Activated T-cell treated with anti-CD3 and anti-CD28 coated beads for 4 hours (primary cell): ENCODE measurements around the gene TECTA.
"Not testable (repeated sequence)": the region's sequence is repeated elsewhere in the genome, so short reads cannot be mapped to it uniquely, and the experiment has no call there.

ENCODE experiments used
- DNase-seq: peaks from one replicate; pipeline ENCODE4 v3.0.0-alpha.2; 2020

Gene TECTA

GRCh38 chr11:121235057-121235456, 134.0 kb downstream of the TECTA start:
- no peak for DNase-seq

DNA sequence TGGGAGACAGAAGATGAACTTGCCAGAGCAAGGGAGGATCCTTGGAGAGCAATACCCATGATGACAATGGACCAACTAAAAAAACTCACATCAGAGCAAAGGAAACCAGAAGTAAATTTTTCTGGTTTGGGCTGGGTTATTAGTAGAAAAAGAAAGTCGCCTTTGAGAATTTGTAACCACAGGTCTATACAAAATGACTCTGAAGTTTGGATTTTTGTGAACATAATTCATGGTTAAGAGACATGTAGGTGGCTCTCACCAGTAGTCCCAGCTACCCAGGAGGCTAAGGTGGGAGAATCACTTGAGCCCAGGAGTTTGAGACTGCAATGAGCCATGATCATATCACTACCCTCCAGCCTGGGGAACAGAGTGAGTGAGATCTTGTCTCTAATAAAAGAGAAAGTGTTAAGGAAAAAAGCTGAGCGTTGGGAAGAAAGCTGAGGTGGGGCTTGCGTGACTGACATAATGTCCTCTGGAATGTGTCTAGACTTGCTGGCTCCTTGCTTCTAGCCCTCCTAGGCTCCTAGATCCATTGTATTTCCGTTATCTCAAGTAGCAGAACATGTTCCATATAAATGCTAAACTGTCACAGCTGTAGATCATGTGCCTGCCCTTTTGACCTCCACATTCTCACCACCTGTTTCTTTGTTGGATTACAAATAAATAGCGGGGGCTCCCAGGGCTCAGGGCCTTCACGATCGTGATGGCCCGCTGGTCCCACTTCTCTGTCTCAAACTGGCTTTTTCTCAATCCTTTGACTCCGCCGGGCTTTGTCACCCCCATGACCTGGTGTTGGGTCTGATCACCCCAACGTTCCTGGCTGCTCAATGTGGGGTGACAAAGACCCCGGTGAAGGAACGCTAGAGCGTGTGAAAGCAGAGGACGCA, 135.3 kb downstream of the TECTA start:
- DNase-seq: no peak

DNA sequence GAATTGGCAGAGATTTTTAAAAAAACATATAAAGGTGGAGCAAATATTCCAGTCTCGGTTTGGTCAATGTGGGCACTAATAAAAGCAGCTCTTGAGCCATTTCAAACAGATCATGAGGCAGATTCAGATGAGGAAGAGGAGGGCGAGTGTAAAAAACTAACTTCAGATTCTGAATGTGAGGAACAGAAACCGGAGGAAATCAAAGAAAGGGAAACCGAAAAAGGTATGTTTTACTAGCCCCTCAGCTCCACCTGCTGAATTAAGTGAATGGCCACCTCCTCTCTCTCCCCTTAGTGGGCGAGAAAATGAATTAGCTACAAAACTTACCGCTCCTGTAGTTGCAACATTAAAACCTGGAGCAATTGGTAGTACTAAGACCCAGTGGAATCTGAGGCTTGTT, 136.2 kb downstream of the TECTA start:
- not testable (repeated sequence) for DNase-seq

GRCh38 chr11:121237686-121238658, 136.9 kb downstream of the TECTA start:
- no peak for DNase-seq

GRCh38 chr11:121238956-121239355, 137.9 kb downstream of the TECTA start:
- no peak for DNase-seq

GRCh38 chr11:121240001-121240400, 139.0 kb downstream of the TECTA start:
- DNase-seq: not testable (repeated sequence)

GRCh38 chr11:121240650-121241303, 139.7 kb downstream of the TECTA start:
- DNase-seq: no peak
